Germinal center (tissue), 1 donor: ENCODE data around the gene SPATA31D4.

Experiments
- DNase-seq: peaks from one replicate; pipeline ENCODE4 v3.0.0; 2012; ENCODE audit warnings: mixed read lengths, low spot score

SPATA31D4 gene

DNA sequence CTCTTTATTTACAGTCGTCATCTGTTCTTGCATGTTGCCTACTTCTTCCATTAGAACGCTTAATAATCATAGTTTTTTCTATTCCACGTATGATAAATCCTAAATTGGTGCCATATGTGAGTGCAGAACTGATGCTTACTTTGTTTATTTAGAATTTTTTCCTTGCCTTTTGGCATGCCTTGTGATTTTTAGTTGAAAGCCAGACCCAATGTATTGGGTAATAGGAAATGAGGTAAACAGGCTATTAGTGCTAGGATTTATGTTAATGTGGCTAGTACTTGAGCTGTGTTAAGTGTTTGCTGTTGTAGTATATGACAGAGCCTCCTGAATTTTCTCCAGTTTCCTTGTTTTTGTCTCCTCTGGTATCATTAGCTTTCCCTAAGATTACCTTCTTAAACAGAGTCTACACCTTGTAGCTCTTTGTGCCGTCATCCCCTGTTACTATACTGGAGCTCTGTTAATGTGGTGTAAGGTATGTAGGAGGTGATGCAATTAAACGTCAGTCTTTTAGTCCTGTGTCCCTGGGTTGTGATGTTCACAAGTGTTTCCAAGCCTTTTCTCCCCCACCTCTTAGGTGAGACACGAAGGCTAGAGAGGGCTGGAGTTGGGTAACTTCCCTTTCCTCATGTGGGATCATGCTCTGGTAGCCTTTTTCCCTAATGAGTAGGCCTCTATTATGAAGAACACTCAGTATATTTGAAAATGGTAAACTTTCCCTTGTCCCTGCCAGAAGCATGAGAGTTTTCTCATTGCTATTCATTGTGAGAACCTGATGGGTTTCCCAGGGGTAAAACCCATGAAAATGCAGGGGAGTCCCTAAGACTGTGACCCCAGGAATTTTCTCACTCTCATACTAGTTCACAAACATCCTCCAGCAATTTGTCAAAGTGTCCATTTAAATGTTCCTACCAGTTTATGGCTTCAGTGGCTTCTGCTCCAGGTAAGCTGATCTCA, 36.3 kb downstream of the SPATA31D4 start:
- no peak for DNase-seq

GRCh38 chr9:81968026-81968425, 39.8 kb downstream of the SPATA31D4 start:
- DNase-seq = no peak

DNA sequence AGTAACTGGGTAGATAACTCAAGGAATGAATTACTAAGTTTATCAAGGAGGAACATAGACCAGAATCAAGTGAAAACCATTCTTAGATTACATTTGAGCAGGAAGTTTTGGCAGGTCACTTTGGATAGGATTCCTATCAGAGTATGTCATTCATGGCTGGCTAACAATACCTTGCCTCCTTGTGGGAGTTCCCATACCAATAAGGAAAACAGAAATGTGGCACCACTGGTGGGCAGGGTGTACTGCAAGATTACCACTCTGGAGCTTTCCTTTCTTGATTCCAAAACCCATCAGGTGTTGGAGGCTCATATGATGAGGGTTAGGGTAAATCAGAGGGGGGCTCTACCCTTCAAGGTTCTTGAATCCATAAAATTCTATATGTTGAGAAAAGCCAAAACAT, 41.7 kb downstream of the SPATA31D4 start:
- DNase-seq = no peak

- DNase-seq = no peak
Observed at GRCh38 chr9:81971727-81972126, 43.5 kb downstream of the SPATA31D4 start.

- no peak for DNase-seq
Observed at GRCh38 chr9:81974764-81975163, 46.5 kb downstream of the SPATA31D4 start.

DNA sequence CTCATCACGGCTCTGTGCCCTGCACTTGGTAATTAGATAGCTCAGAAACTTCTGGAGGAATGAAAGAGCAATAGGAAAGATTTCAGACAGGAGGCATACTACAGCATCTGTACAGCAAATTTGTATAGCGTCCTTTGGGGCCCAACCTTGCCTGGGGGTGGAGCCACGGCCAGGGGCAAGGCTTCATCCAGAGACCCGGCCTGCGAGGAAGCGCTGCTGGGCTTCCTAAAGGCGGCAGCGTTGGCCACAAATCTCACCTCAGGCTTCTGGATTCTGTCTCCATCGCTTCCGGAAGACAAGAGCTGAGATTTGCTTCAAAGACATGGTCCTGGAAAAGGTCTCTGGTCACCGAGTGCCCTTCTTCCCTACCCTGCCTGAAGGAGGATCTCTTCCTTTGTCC, 48.1 kb downstream of the SPATA31D4 start:
- DNase-seq = no peak

- DNase-seq = no peak
Observed at GRCh38 chr9:81979196-81979595, 51.0 kb downstream of the SPATA31D4 start.

GRCh38 chr9:81980568-81980967, 52.3 kb downstream of the SPATA31D4 start:
- no peak for DNase-seq

DNA sequence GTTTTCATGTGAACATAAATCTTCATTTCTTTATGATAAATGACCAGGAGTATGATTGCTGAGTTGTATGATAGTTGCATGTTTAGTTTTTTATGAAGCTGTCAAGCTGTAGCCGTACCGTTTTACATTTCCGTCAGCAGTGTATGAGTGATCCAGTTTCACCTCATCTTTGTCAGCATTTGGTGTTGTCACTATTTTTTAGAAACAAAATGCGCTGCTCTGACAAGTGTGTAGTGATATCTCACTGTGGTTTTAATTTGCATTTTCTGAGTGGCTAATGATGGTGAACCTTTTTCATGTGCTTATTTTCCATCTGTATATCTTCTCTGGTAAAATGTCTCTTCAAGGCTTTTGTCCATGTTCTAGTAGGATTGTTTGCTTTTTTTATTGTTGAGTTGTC, 53.7 kb downstream of the SPATA31D4 start:
- DNase-seq = no peak
